Testis (tissue), 2 donors: Measurements from ENCODE around the gene PTPN5.

Source experiments
- CTCF ChIP-seq, 3 experiments: fragments of 450-650 bp in 2 of 3; fragments of 200-600 bp in 1 of 3; sonication (generic) in 1 of 3; IDR thresholded peaks; one replicate each; pipeline ENCODE4 v1.5.1; 2016 to 2019; ENCODE audit warnings: antibody characterized with exemption in 3 of 3, mild to moderate bottlenecking in 2 of 3, moderate library complexity in 1 of 3
- POLR2A ChIP-seq: fragments of 450-650 bp; IDR thresholded peaks from one replicate; pipeline ENCODE4 v1.6.1; 2017; ENCODE audit warnings: antibody characterized with exemption, mild to moderate bottlenecking, moderate library complexity

GRCh38 chr11:18791207-18791968, at the start of gene PTPN5:
- no peak for TF ChIP-seq CTCF (IDR thresholded peaks at IDR 0.05)
- no peak for TF ChIP-seq POLR2A
